ENCODE measurements around the gene FZD10.

- TF ChIP-seq, protein P1, sequence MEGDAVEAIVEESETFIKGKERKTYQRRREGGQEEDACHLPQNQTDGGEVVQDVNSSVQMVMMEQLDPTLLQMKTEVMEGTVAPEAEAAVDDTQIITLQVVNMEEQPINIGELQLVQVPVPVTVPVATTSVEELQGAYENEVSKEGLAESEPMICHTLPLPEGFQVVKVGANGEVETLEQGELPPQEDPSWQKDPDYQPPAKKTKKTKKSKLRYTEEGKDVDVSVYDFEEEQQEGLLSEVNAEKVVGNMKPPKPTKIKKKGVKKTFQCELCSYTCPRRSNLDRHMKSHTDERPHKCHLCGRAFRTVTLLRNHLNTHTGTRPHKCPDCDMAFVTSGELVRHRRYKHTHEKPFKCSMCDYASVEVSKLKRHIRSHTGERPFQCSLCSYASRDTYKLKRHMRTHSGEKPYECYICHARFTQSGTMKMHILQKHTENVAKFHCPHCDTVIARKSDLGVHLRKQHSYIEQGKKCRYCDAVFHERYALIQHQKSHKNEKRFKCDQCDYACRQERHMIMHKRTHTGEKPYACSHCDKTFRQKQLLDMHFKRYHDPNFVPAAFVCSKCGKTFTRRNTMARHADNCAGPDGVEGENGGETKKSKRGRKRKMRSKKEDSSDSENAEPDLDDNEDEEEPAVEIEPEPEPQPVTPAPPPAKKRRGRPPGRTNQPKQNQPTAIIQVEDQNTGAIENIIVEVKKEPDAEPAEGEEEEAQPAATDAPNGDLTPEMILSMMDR (IDR thresholded peaks at IDR 0.05 in 2 of 3, conservative IDR thresholded peaks at IDR 0.05 in 1 of 3; ENCODE audit: borderline replicate concordance in 1 of 3, insufficient read depth in 1 of 3, low read depth in 2 of 3, low read length in 2 of 3), result no peak
- TF ChIP-seq TCF7L2 (IDR thresholded peaks at IDR 0.05; ENCODE audit: borderline replicate concordance, extremely low read depth, insufficient read depth, insufficient read length) (no peak), EZH2 (IDR thresholded peaks at IDR 0.05) (no peak), CEBPB (IDR thresholded peaks at IDR 0.05; ENCODE audit: low read depth) (no peak)
Observed at GRCh38 chr12:130114952-130115351, 47.3 kb upstream of the FZD10 start.

All from HCT116 (cell line).